Pulmonary artery endothelial cell (primary cell): ENCODE results near the gene CYP51A1. TPM values are rescaled to one million over a fixed set of nuclear protein-coding genes. Genes with fewer than 3 reads are reported as not detected.

Source experiments
- total RNA-seq: library from RNA; depleted of rRNA; stranded (reverse); fragments of >200 nt; gene quantifications from 2 replicates; pipeline ENCODE4 v1.2.3, GENCODE V29; 2014

Gene CYP51A1
- total RNA-seq, 1 donor from 2014 or later: 123 TPM

Other genes starting within 250 kb of the CYP51A1 start
- 26.8 and 37.3 TPM in 2 replicates for gene AKAP9, start 193.6 kb downstream of the CYP51A1 start, total RNA-seq
- not detected in 2 replicates for gene LRRD1, start 44.7 kb upstream of the CYP51A1 start, total RNA-seq
- gene KRIT1, start 111.4 kb upstream of the CYP51A1 start, total RNA-seq: 40.5 and 44.0 TPM in 2 replicates
- gene ANKIB1, start 111.5 kb upstream of the CYP51A1 start, total RNA-seq: 33.2 and 43.4 TPM in 2 replicates